Nephron (organoid): ENCODE data around the gene CTSF.

ENCODE experiments used
- H3K27ac Mint-ChIP-seq, 3 experiments: 2 replicates each; pipeline ENCODE4 v1.8.0; 2020; ENCODE audit warnings: mixed read lengths in 3 of 3, mild to moderate bottlenecking in 2 of 3, moderate library complexity in 1 of 3
- H3K27me3 Mint-ChIP-seq: 2 replicates; pipeline ENCODE4 v1.8.0; 2021; ENCODE audit warnings: low read depth, mild to moderate bottlenecking, moderate library complexity, mixed read lengths
- H3K36me3 Mint-ChIP-seq: 2 replicates; pipeline ENCODE4 v1.8.0; 2020; ENCODE audit warnings: low read depth, mixed read lengths
- H3K4me1 Mint-ChIP-seq: 2 replicates; pipeline ENCODE4 v1.8.0; 2020; ENCODE audit warnings: mixed read lengths
- H3K4me3 Mint-ChIP-seq, 3 experiments: 2 replicates each; pipeline ENCODE4 v1.8.0; 2020; ENCODE audit warnings: mild to moderate bottlenecking in 3 of 3, mixed read lengths in 3 of 3, moderate library complexity in 2 of 3
- H3K9me3 Mint-ChIP-seq: 2 replicates; pipeline ENCODE4 v1.8.0; 2020; ENCODE audit warnings: mixed read lengths
- CTCF ChIP-seq, 3 experiments: fragments of 200-600 bp; sonication (generic); IDR thresholded peaks; one replicate each; pipeline ENCODE4 v1.5.0; 2021; ENCODE audit warnings: antibody characterized with exemption in 3 of 3; ENCODE audit not compliant: unreplicated experiment in 3 of 3

CTSF gene

GRCh38 chr11:66529655-66530054 lies 38.8 kb downstream of the CTSF start:
- H3K4me1 Mint-ChIP-seq = no peaks in the 10 kb centered on the region
- H3K27me3 Mint-ChIP-seq = no peaks in the 10 kb centered on the region
- no peak overlapping the region for H3K27ac Mint-ChIP-seq
- H3K36me3 Mint-ChIP-seq = peaks cover 30% of the 10 kb centered on the region
- TF ChIP-seq CTCF (IDR thresholded peaks at IDR 0.05; ENCODE audit: unreplicated experiment in 3 of 3) = no peak
- H3K9me3 Mint-ChIP-seq = no peaks in the 10 kb centered on the region
- no peak overlapping the region for H3K4me3 Mint-ChIP-seq

- H3K4me1 Mint-ChIP-seq = no peaks in the 10 kb centered on the region
- H3K9me3 Mint-ChIP-seq = no peaks in the 10 kb centered on the region
- H3K4me3 Mint-ChIP-seq = no peak overlapping the region
- no peak for TF ChIP-seq CTCF (IDR thresholded peaks at IDR 0.05; ENCODE audit: unreplicated experiment in 3 of 3)
- no peak overlapping the region for H3K27ac Mint-ChIP-seq
- H3K27me3 Mint-ChIP-seq = no peaks in the 10 kb centered on the region
- H3K36me3 Mint-ChIP-seq = peaks cover 34% of the 10 kb centered on the region
These were observed 39.3 kb downstream of the CTSF start for GRCh38 chr11:66529069-66529468.

- Mint-ChIP-seq H3K27ac (no peak overlapping the region), H3K36me3 (peaks cover 51% of the 10 kb centered on the region), H3K27me3 (peaks cover 3% of the 10 kb centered on the region), H3K4me3 (no peak overlapping the region), H3K4me1 (no peaks in the 10 kb centered on the region), H3K9me3 (no peaks in the 10 kb centered on the region)
- TF ChIP-seq CTCF (IDR thresholded peaks at IDR 0.05; ENCODE audit: unreplicated experiment in 3 of 3) = no peak
These were observed 43.9 kb downstream of the CTSF start for GRCh38 chr11:66524304-66525040.

- TF ChIP-seq CTCF (IDR thresholded peaks at IDR 0.05; ENCODE audit: unreplicated experiment in 3 of 3) = no peak
- Mint-ChIP-seq H3K9me3 (no peaks in the 10 kb centered on the region), H3K4me3 (no peak overlapping the region), H3K36me3 (peaks cover 55% of the 10 kb centered on the region), H3K27ac (no peak overlapping the region), H3K27me3 (peaks cover 3% of the 10 kb centered on the region), H3K4me1 (no peaks in the 10 kb centered on the region)
These were observed 44.8 kb downstream of the CTSF start for GRCh38 chr11:66523611-66524010.
